HK-2 (cell line): ENCODE measurements around the gene KLHL25.

Source experiments
- DNase-seq: peaks from one replicate; pipeline ENCODE4 v3.0.0-alpha.2; 2018; ENCODE audit not compliant: unreplicated experiment

The KLHL25 gene

GRCh38 chr15:85760531-85761371 is 34.0 kb downstream of the KLHL25 start:
- DNase-seq, result no peak

GRCh38 chr15:85760049-85760448 is 34.7 kb downstream of the KLHL25 start:
- no peak for DNase-seq

GRCh38 chr15:85759376-85759775 is 35.3 kb downstream of the KLHL25 start:
- no peak for DNase-seq

GRCh38 chr15:85758655-85758978 is 36.1 kb downstream of the KLHL25 start:
- no peak for DNase-seq

GRCh38 chr15:85757939-85758654 is 36.6 kb downstream of the KLHL25 start:
- DNase-seq, result no peak

- no peak for DNase-seq
These were observed 37.4 kb downstream of the KLHL25 start for GRCh38 chr15:85757073-85757938.

GRCh38 chr15:85756411-85757072 is 38.2 kb downstream of the KLHL25 start:
- no peak for DNase-seq

- DNase-seq, result no peak
These were observed 38.8 kb downstream of the KLHL25 start for GRCh38 chr15:85755942-85756341.

GRCh38 chr15:85755471-85755870 is 39.3 kb downstream of the KLHL25 start:
- DNase-seq, result no peak

- DNase-seq, result no peak
These were observed 39.7 kb downstream of the KLHL25 start for GRCh38 chr15:85754989-85755388.

- no peak for DNase-seq
These were observed 40.8 kb downstream of the KLHL25 start for GRCh38 chr15:85753791-85754452.

GRCh38 chr15:85753261-85753660 is 41.5 kb downstream of the KLHL25 start:
- no peak for DNase-seq

GRCh38 chr15:85752491-85752961 is 42.2 kb downstream of the KLHL25 start:
- DNase-seq, result no peak

GRCh38 chr15:85752124-85752475 is 42.6 kb downstream of the KLHL25 start:
- no peak for DNase-seq

- DNase-seq, result no peak
These were observed 43.2 kb downstream of the KLHL25 start for GRCh38 chr15:85751291-85752123.

GRCh38 chr15:85750319-85751290 is 44.1 kb downstream of the KLHL25 start:
- no peak for DNase-seq

GRCh38 chr15:85749261-85750151 is 45.2 kb downstream of the KLHL25 start:
- no peak for DNase-seq

- DNase-seq, result no peak
These were observed 46.0 kb downstream of the KLHL25 start for GRCh38 chr15:85748729-85749128.
